H9 (cell line): ENCODE results near the gene EFCAB10. TPM values are rescaled to one million over a fixed set of nuclear protein-coding genes. Genes with fewer than 3 reads are reported as not detected.

Experiments used
- DNase-seq: peaks from one replicate; pipeline ENCODE4 v3.0.0-alpha.2; 2017
- H2AFZ ChIP-seq: one replicate; pipeline ENCODE4 v1.6.1; 2013; ENCODE audit warnings: mild to moderate bottlenecking, low read length, control low read depth, moderate library complexity
- H2AK5ac ChIP-seq: 2 replicates; pipeline ENCODE4 v1.6.1; 2013; ENCODE audit warnings: low read length, control low read depth, mixed read lengths; ENCODE audit not compliant: insufficient read length
- H2BK120ac ChIP-seq: one replicate; pipeline ENCODE4 v1.6.1; 2013; ENCODE audit warnings: low read depth, mild to moderate bottlenecking, low read length, control low read depth, inconsistent platforms; ENCODE audit not compliant: poor library complexity, severe bottlenecking
- H2BK12ac ChIP-seq: 2 replicates; pipeline ENCODE4 v1.6.1; 2013; ENCODE audit warnings: low read length, control low read depth, mixed read lengths, low read depth; ENCODE audit not compliant: insufficient read length
- H2BK15ac ChIP-seq: 2 replicates; pipeline ENCODE4 v1.6.1; 2013; ENCODE audit warnings: low read depth, low read length, control low read depth
- H2BK20ac ChIP-seq: one replicate; pipeline ENCODE4 v1.6.1; 2013; ENCODE audit warnings: low read depth, mild to moderate bottlenecking, low read length, control low read depth, inconsistent platforms; ENCODE audit not compliant: poor library complexity, severe bottlenecking
- H2BK5ac ChIP-seq: 2 replicates; pipeline ENCODE4 v1.6.1; 2013; ENCODE audit warnings: low read length, control low read depth, mixed read lengths; ENCODE audit not compliant: insufficient read length
- H3K14ac ChIP-seq: 2 replicates; pipeline ENCODE4 v1.6.1; 2013; ENCODE audit warnings: low read length, control low read depth; ENCODE audit not compliant: insufficient read depth
- H3K18ac ChIP-seq: 2 replicates; pipeline ENCODE4 v1.6.1; 2013; ENCODE audit warnings: low read depth, mild to moderate bottlenecking, mixed read lengths, low read length, control low read depth; ENCODE audit not compliant: insufficient read length
- H3K23ac ChIP-seq: 2 replicates; pipeline ENCODE4 v1.6.1; 2013; ENCODE audit warnings: low read length, control low read depth, mixed read lengths, low read depth; ENCODE audit not compliant: insufficient read length
- H3K23me2 ChIP-seq: 2 replicates; pipeline ENCODE4 v1.6.1; 2013; ENCODE audit warnings: low read depth, mild to moderate bottlenecking, mixed read lengths, low read length, control low read depth; ENCODE audit not compliant: insufficient read length, poor library complexity, severe bottlenecking
- H3K27ac ChIP-seq: 2 replicates; pipeline ENCODE4 v1.5.1; 2013; ENCODE audit warnings: low read length, control low read depth, mixed read lengths, low read depth; ENCODE audit not compliant: insufficient read length
- H3K27me3 ChIP-seq: 2 replicates; pipeline ENCODE4 v1.6.1; 2013; ENCODE audit warnings: low read length, control low read depth, inconsistent platforms; ENCODE audit not compliant: insufficient read depth
- H3K4ac ChIP-seq: 2 replicates; pipeline ENCODE4 v1.6.1; 2013; ENCODE audit warnings: low read depth, mild to moderate bottlenecking, control low read depth, inconsistent platforms, low read length, moderate library complexity
- H3K4me1 ChIP-seq: 2 replicates; pipeline ENCODE4 v1.6.1; 2013; ENCODE audit warnings: low read length, control low read depth, inconsistent platforms; ENCODE audit not compliant: insufficient read depth
- H3K4me2 ChIP-seq: 2 replicates; pipeline ENCODE4 v1.6.1; 2013; ENCODE audit warnings: low read length, control low read depth, mixed read lengths; ENCODE audit not compliant: insufficient read length, insufficient read depth
- H3K56ac ChIP-seq: 2 replicates; pipeline ENCODE4 v1.6.1; 2013; ENCODE audit warnings: low read depth, mild to moderate bottlenecking, mixed read lengths, low read length, control low read depth; ENCODE audit not compliant: insufficient read length
- H3K79me1 ChIP-seq: 2 replicates; pipeline ENCODE4 v1.6.1; 2013; ENCODE audit warnings: low read depth, mild to moderate bottlenecking, moderate library complexity, low read length, control low read depth, inconsistent platforms; ENCODE audit not compliant: insufficient read depth, poor library complexity, severe bottlenecking
- H3K79me2 ChIP-seq: 2 replicates; pipeline ENCODE4 v1.6.1; 2013; ENCODE audit warnings: low read length, control low read depth, inconsistent platforms; ENCODE audit not compliant: insufficient read depth
- H3K9ac ChIP-seq: 2 replicates; pipeline ENCODE4 v1.6.1; 2013; ENCODE audit warnings: low read length, control low read depth, mixed read lengths; ENCODE audit not compliant: insufficient read length; ENCODE audit errors: extremely low read depth
- H3K9me3 ChIP-seq: one replicate; pipeline ENCODE4 v1.6.1; 2013; ENCODE audit warnings: low read depth, low read length, inconsistent platforms; ENCODE audit not compliant: control insufficient read depth
- H3T11ph ChIP-seq: one replicate; pipeline ENCODE4 v1.6.1; 2013; ENCODE audit warnings: mild to moderate bottlenecking, low read length, control low read depth, inconsistent platforms
- H4K20me1 ChIP-seq: one replicate; pipeline ENCODE4 v1.6.1; 2013; ENCODE audit not compliant: control insufficient read depth, insufficient read length, insufficient read depth
- H4K5ac ChIP-seq: 2 replicates; pipeline ENCODE4 v1.6.1; 2013; ENCODE audit warnings: low read depth, mild to moderate bottlenecking, mixed read lengths, low read length, control low read depth; ENCODE audit not compliant: insufficient read length
- H4K8ac ChIP-seq: replicated peaks from 2 replicates; pipeline ENCODE4 v1.6.1; 2013; ENCODE audit warnings: low read length, control low read depth, mixed read lengths, low read depth; ENCODE audit not compliant: insufficient read length
- H4K91ac ChIP-seq: 2 replicates; pipeline ENCODE4 v1.6.1; 2013; ENCODE audit warnings: low read depth, mild to moderate bottlenecking, moderate library complexity, mixed read lengths, low read length, control low read depth; ENCODE audit not compliant: insufficient read length
- H3K27ac Mint-ChIP-seq, 3 experiments: 2 replicates in 2 of 3; 3 replicates in 1 of 3; pipeline ENCODE4 v1.8.0; 2020 to 2021; ENCODE audit warnings: mixed read lengths in 3 of 3, mild to moderate bottlenecking in 1 of 3, moderate library complexity in 1 of 3
- H3K27me3 Mint-ChIP-seq: 2 replicates; pipeline ENCODE4 v1.8.0; 2021; ENCODE audit warnings: low read depth, mild to moderate bottlenecking, moderate library complexity, mixed read lengths
- H3K36me3 Mint-ChIP-seq, 3 experiments: 2 replicates in 2 of 3; 3 replicates in 1 of 3; pipeline ENCODE4 v1.8.0; 2020 to 2021; ENCODE audit warnings: low read depth in 3 of 3, mixed read lengths in 3 of 3; ENCODE audit not compliant: insufficient read depth in 1 of 3
- H3K4me1 Mint-ChIP-seq, 2 experiments: 2 replicates each; pipeline ENCODE4 v1.8.0; 2020; ENCODE audit warnings: mixed read lengths in 2 of 2
- H3K4me3 Mint-ChIP-seq, 2 experiments: 2 replicates in 1 of 2; 3 replicates in 1 of 2; pipeline ENCODE4 v1.8.0; 2020 to 2021; ENCODE audit warnings: mild to moderate bottlenecking in 2 of 2, mixed read lengths in 2 of 2, moderate library complexity in 1 of 2
- H3K9me3 Mint-ChIP-seq, 2 experiments: 2 replicates in 1 of 2; 3 replicates in 1 of 2; pipeline ENCODE4 v1.8.0; 2020; ENCODE audit warnings: mild to moderate bottlenecking in 2 of 2, mixed read lengths in 2 of 2, moderate library complexity in 1 of 2
- WGBS: extraction: QIAGEN DNeasy Blood & Tissue Kit; methylation state at CpG from one replicate; pipeline ENCODE4 v1.1.7; 2013; ENCODE audit warnings: missing lambda C conversion rate, low lambda C conversion rate, mixed read lengths; ENCODE audit not compliant: insufficient read length; ENCODE audit errors: extremely low coverage; 5-methylcytosine and 5-hydroxymethylcytosine counted together
- total RNA-seq: library from RNA; stranded (reverse); gene quantifications from 2 replicates; pipeline ENCODE4 v1.2.1, GENCODE V29; 2021
- TF ChIP-seq, protein P1 (sequence below): fragments of 200-600 bp; sonication (generic); conservative IDR thresholded peaks from 3 replicates; pipeline ENCODE4 v1.8.0; 2021; ENCODE audit warnings: antibody characterized with exemption, mild to moderate bottlenecking

Gene EFCAB10
- total RNA-seq, 1 experiment from 2014 or later: 1.5 TPM

DNA sequence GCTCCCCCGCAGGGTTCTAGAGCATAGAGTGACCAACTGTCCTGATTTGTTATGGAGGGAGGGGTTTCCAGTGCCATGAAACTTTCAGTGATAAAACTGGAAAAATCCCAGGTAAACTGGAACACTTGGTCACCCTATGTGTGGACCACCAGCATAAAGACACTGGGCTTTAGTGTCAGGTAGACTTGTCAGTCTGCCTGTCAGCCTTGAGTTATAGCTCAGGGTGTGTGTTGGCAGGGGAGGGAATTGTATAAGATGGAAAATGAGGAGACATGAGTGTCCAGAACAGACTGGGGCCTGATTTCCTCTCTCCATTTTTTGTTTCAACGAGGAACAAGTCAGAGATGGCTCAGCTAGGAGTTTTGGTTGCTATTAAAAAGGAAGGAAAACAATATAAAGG is 10.2 kb upstream of the EFCAB10 start:
- no peak overlapping the region for H2AFZ ChIP-seq
- Mint-ChIP-seq H3K4me3 (no peak overlapping the region), H3K9me3 (no peaks in the 10 kb centered on the region), H3K4me1 (peaks cover 8 to 10% of the 10 kb centered on the region in 2 experiments), H3K27ac (no peak overlapping the region), H3K27me3 (no peaks in the 10 kb centered on the region), H3K36me3 (no peaks in the 10 kb centered on the region)
- no peak overlapping the region for H2BK12ac ChIP-seq
- no peaks in the 10 kb centered on the region for H3K9me3 ChIP-seq
- no peak overlapping the region for H2BK5ac ChIP-seq
- WGBS: no CpG with 5 or more reads among the region's 2 CpGs
- H3K23ac ChIP-seq: no peak overlapping the region
- H3K23me2 ChIP-seq: no peaks in the 10 kb centered on the region
- no peak for DNase-seq
- no peak overlapping the region for H4K8ac ChIP-seq
- no peak overlapping the region for H3K18ac ChIP-seq
- no peak overlapping the region for H3K4me2 ChIP-seq
- no peak overlapping the region for H2BK120ac ChIP-seq
- H3K79me2 ChIP-seq: no peaks in the 10 kb centered on the region
- no peak overlapping the region for H2AK5ac ChIP-seq
- H3K27ac ChIP-seq: no peak overlapping the region
- no peak overlapping the region for H3T11ph ChIP-seq
- H4K20me1 ChIP-seq: no peaks in the 10 kb centered on the region
- H3K4ac ChIP-seq: no peak overlapping the region
- no peaks in the 10 kb centered on the region for H3K27me3 ChIP-seq
- H3K56ac ChIP-seq: no peak overlapping the region
- H3K4me1 ChIP-seq: peaks cover 2% of the 10 kb centered on the region; the same call in 1 of the 2 replicates
- TF ChIP-seq, protein P1, sequence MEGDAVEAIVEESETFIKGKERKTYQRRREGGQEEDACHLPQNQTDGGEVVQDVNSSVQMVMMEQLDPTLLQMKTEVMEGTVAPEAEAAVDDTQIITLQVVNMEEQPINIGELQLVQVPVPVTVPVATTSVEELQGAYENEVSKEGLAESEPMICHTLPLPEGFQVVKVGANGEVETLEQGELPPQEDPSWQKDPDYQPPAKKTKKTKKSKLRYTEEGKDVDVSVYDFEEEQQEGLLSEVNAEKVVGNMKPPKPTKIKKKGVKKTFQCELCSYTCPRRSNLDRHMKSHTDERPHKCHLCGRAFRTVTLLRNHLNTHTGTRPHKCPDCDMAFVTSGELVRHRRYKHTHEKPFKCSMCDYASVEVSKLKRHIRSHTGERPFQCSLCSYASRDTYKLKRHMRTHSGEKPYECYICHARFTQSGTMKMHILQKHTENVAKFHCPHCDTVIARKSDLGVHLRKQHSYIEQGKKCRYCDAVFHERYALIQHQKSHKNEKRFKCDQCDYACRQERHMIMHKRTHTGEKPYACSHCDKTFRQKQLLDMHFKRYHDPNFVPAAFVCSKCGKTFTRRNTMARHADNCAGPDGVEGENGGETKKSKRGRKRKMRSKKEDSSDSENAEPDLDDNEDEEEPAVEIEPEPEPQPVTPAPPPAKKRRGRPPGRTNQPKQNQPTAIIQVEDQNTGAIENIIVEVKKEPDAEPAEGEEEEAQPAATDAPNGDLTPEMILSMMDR: no peak
- no peak overlapping the region for H3K9ac ChIP-seq
- H3K79me1 ChIP-seq: no peaks in the 10 kb centered on the region
- H4K91ac ChIP-seq: no peak overlapping the region
- no peak overlapping the region for H3K14ac ChIP-seq
- no peak overlapping the region for H2BK15ac ChIP-seq
- H2BK20ac ChIP-seq: no peak overlapping the region
- no peak overlapping the region for H4K5ac ChIP-seq
